ENCODE data around the gene KRTAP13-1. TPM values are rescaled to one million over a fixed set of nuclear protein-coding genes. Genes with fewer than 3 reads are reported as not detected.

The KRTAP13-1 gene
- total RNA-seq, 1 donor from 2014 or later = not detected

GRCh38 chr21:30437010-30437565 lies 41.3 kb downstream of the KRTAP13-1 start:
- Mint-ChIP-seq H3K4me3 (ENCODE audit: unreplicated experiment) (no peak overlapping the region), H3K27ac (ENCODE audit: unreplicated experiment) (no peak overlapping the region), H3K4me1 (ENCODE audit: low read depth, unreplicated experiment) (no peaks in the 10 kb centered on the region), H3K36me3 (ENCODE audit: unreplicated experiment) (no peaks in the 10 kb centered on the region), H3K9me3 (ENCODE audit: unreplicated experiment) (no peaks in the 10 kb centered on the region), H3K27me3 (ENCODE audit: unreplicated experiment) (peaks cover 2% of the 10 kb centered on the region)
- no peak for TF ChIP-seq CTCF (IDR thresholded peaks at IDR 0.05; ENCODE audit: partially characterized antibody, unreplicated experiment)
- no peak for DNase-seq

GRCh38 chr21:30439975-30440374 lies 44.1 kb downstream of the KRTAP13-1 start, which contains the start of gene KRTAP15-1:
TSS of gene KRTAP15-1 (plus strand) at chr21:30440275. CDS start at chr21:30440328, 53 bp downstream.
- no peak within 1 kb of the TSS for H3K27ac Mint-ChIP-seq (ENCODE audit: unreplicated experiment)
- H3K9me3 Mint-ChIP-seq (ENCODE audit: unreplicated experiment) = no peaks in the 10 kb centered on the region
- no peak for DNase-seq
- H3K4me3 Mint-ChIP-seq (ENCODE audit: unreplicated experiment) = no peak within 1 kb of the TSS
- no peaks in the 10 kb centered on the region for H3K36me3 Mint-ChIP-seq (ENCODE audit: unreplicated experiment)
- no peaks in the 10 kb centered on the region for H3K4me1 Mint-ChIP-seq (ENCODE audit: low read depth, unreplicated experiment)
- no peak for TF ChIP-seq CTCF (IDR thresholded peaks at IDR 0.05; ENCODE audit: partially characterized antibody, unreplicated experiment)
- peaks cover 2% of the 10 kb centered on the region for H3K27me3 Mint-ChIP-seq (ENCODE audit: unreplicated experiment)

GRCh38 chr21:30443226-30443625 lies 47.4 kb downstream of the KRTAP13-1 start:
- Mint-ChIP-seq H3K4me3 (ENCODE audit: unreplicated experiment) (no peak overlapping the region), H3K36me3 (ENCODE audit: unreplicated experiment) (no peaks in the 10 kb centered on the region), H3K4me1 (ENCODE audit: low read depth, unreplicated experiment) (no peaks in the 10 kb centered on the region), H3K9me3 (ENCODE audit: unreplicated experiment) (no peaks in the 10 kb centered on the region), H3K27ac (ENCODE audit: unreplicated experiment) (no peak overlapping the region), H3K27me3 (ENCODE audit: unreplicated experiment) (peaks cover 2% of the 10 kb centered on the region)
- no peak for TF ChIP-seq CTCF (IDR thresholded peaks at IDR 0.05; ENCODE audit: partially characterized antibody, unreplicated experiment)
- DNase-seq = no peak

GRCh38 chr21:30444204-30444603 lies 48.4 kb downstream of the KRTAP13-1 start:
- Mint-ChIP-seq H3K36me3 (ENCODE audit: unreplicated experiment) (no peaks in the 10 kb centered on the region), H3K9me3 (ENCODE audit: unreplicated experiment) (no peaks in the 10 kb centered on the region), H3K27me3 (ENCODE audit: unreplicated experiment) (peaks cover 2% of the 10 kb centered on the region), H3K4me1 (ENCODE audit: low read depth, unreplicated experiment) (no peaks in the 10 kb centered on the region), H3K4me3 (ENCODE audit: unreplicated experiment) (no peak overlapping the region), H3K27ac (ENCODE audit: unreplicated experiment) (no peak overlapping the region)
- no peak for TF ChIP-seq CTCF (IDR thresholded peaks at IDR 0.05; ENCODE audit: partially characterized antibody, unreplicated experiment)
- no peak for DNase-seq

Small RNA genes within 50 kb of the gene (microRNA-seq; reads per million reads assigned to microRNA genes)
- gene MIR4327 (ENCODE audit: unreplicated experiment) = not detected

Other genes starting within 250 kb of the KRTAP13-1 start
- gene CLDN17, start 229.2 kb upstream of the KRTAP13-1 start, total RNA-seq (ENCODE audit: unreplicated experiment) = not detected
- not detected for gene CLDN8, start 179.9 kb upstream of the KRTAP13-1 start, total RNA-seq (ENCODE audit: unreplicated experiment)
- not detected for gene KRTAP24-1, start 113.1 kb upstream of the KRTAP13-1 start, total RNA-seq (ENCODE audit: unreplicated experiment)
- gene KRTAP25-1, start 106.5 kb upstream of the KRTAP13-1 start, total RNA-seq (ENCODE audit: unreplicated experiment) = not detected
- not detected for gene KRTAP26-1, start 75.7 kb upstream of the KRTAP13-1 start, total RNA-seq (ENCODE audit: unreplicated experiment)
- gene KRTAP27-1, start 58.3 kb upstream of the KRTAP13-1 start, total RNA-seq (ENCODE audit: unreplicated experiment) = not detected
- gene KRTAP23-1, start 47.4 kb upstream of the KRTAP13-1 start, total RNA-seq (ENCODE audit: unreplicated experiment) = not detected
- gene KRTAP13-2, start 23.8 kb upstream of the KRTAP13-1 start, total RNA-seq (ENCODE audit: unreplicated experiment) = not detected
- not detected for gene KRTAP13-3, start 29.9 kb downstream of the KRTAP13-1 start, total RNA-seq (ENCODE audit: unreplicated experiment)
- not detected for gene KRTAP13-4, start 34.2 kb downstream of the KRTAP13-1 start, total RNA-seq (ENCODE audit: unreplicated experiment)
- gene KRTAP15-1, start 44.2 kb downstream of the KRTAP13-1 start, total RNA-seq (ENCODE audit: unreplicated experiment) = not detected
- gene KRTAP19-1, start 84.3 kb downstream of the KRTAP13-1 start, total RNA-seq (ENCODE audit: unreplicated experiment) = not detected
- gene KRTAP19-2, start 91.4 kb downstream of the KRTAP13-1 start, total RNA-seq (ENCODE audit: unreplicated experiment) = not detected
- not detected for gene KRTAP19-3, start 96.0 kb downstream of the KRTAP13-1 start, total RNA-seq (ENCODE audit: unreplicated experiment)
- not detected for gene KRTAP19-4, start 101.1 kb downstream of the KRTAP13-1 start, total RNA-seq (ENCODE audit: unreplicated experiment)
- gene KRTAP19-5, start 106.1 kb downstream of the KRTAP13-1 start, total RNA-seq (ENCODE audit: unreplicated experiment) = not detected
- gene KRTAP19-6, start 145.8 kb downstream of the KRTAP13-1 start, total RNA-seq (ENCODE audit: unreplicated experiment) = not detected
- not detected for gene KRTAP19-7, start 165.3 kb downstream of the KRTAP13-1 start, total RNA-seq (ENCODE audit: unreplicated experiment)
- gene KRTAP22-2, start 194.4 kb downstream of the KRTAP13-1 start, total RNA-seq (ENCODE audit: unreplicated experiment) = not detected
- gene KRTAP6-3, start 196.4 kb downstream of the KRTAP13-1 start, total RNA-seq (ENCODE audit: unreplicated experiment) = not detected
- not detected for gene KRTAP6-2, start 202.9 kb downstream of the KRTAP13-1 start, total RNA-seq (ENCODE audit: unreplicated experiment)
- gene KRTAP22-1, start 205.1 kb downstream of the KRTAP13-1 start, total RNA-seq (ENCODE audit: unreplicated experiment) = not detected
- gene KRTAP6-1, start 217.9 kb downstream of the KRTAP13-1 start, total RNA-seq (ENCODE audit: unreplicated experiment) = not detected
- gene KRTAP20-1, start 220.4 kb downstream of the KRTAP13-1 start, total RNA-seq (ENCODE audit: unreplicated experiment) = not detected
- not detected for gene KRTAP20-4, start 224.6 kb downstream of the KRTAP13-1 start, total RNA-seq (ENCODE audit: unreplicated experiment)
- gene KRTAP20-2, start 239.2 kb downstream of the KRTAP13-1 start, total RNA-seq (ENCODE audit: unreplicated experiment) = not detected
- gene KRTAP20-3, start 246.8 kb downstream of the KRTAP13-1 start, total RNA-seq (ENCODE audit: unreplicated experiment) = not detected

All from glutamatergic neuron (in vitro differentiated cells).